Measurements from ENCODE around the gene SMARCD3. TPM values are rescaled to one million over a fixed set of nuclear protein-coding genes. Genes with fewer than 3 reads are reported as not detected.
A peak's percentile ranks its signal among the peaks of the same experiment; 100 is the strongest.

Gene SMARCD3
- total RNA-seq: 100 to 1,000 TPM in 5 of 10 donors, 10 to 100 TPM in 5; 78.0 to 119 (median 97.6) TPM
- 100 to 1,000 TPM in 1 of 2 donors, 10 to 100 TPM in 1; 77.7 to 175 TPM for polyA plus RNA-seq
- long read RNA-seq, donor 1, transcript SMARCD3-203 (14 exons, 2,018 nt): minor isoform, 15 of 108 reads
- long read RNA-seq, donor 1, transcript SMARCD3-201 (13 exons, 1,993 nt): major isoform, 63 of 108 reads
- long read RNA-seq, donor 1, partial matches to known transcripts: 15 of 108 reads
- long read RNA-seq, donor 1, other reads (novel, unspliced or antisense): 13 of 108 reads
- long read RNA-seq, donor 2, transcript SMARCD3-201 (13 exons, 1,993 nt): major isoform, 84 of 131 reads
- long read RNA-seq, donor 2, partial matches to known transcripts: 20 of 131 reads
- long read RNA-seq, donor 2, other reads (novel, unspliced or antisense): 20 of 131 reads
- long read RNA-seq, donor 3, partial matches to known transcripts: 5 of 11 reads
- long read RNA-seq, donor 3, other reads (novel, unspliced or antisense): 5 of 11 reads

DNA sequence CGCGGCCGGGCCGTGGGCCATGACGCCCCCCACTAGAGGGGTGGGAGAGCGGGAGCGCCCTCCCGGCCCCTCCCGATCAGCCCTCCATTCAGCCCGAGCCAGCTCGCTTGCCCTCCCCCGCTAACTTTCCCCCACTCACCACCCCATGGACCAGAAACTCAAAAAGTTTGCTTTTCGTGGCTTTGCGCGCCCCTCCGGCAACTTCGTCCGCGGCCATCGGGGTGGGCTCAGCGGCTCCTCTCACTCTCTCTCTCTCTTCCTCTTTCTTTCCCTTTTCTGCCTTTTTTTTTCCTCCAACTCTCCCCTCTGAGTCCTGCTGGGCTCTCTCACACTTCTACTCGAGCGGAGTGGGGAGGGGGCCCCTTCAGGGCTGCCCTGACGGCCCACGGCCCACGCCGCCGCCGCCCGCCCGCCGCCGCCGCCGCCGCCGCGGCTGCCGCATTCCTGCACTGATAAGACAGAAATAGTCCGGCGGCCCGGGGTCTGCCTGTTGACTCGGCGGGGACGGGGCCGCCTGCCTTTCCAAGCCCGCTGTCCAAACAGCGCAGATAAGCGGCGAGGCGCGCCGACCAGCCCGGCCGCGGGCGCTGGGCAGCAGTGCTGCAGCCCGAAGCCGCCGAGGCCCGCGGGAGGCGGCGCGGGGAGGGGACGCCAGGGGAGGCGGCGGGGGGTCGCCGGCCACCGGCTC is at the start of gene SMARCD3:
Gene SMARCD3 (minus strand): TSS at position 349 of the 688 bp plus-strand sequence. CDS start 132 bp downstream, at position 217.
- ATAC-seq: peak; percentile 27 to 70 (median 40)
- Histone ChIP-seq H3K27me3 (peaks cover 0 to 82% (median 6%) of the 10 kb centered on the region in 7 donors), H3K9me3 (no peaks in the 10 kb centered on the region), H3K4me3 (peak within 1 kb of the TSS; percentile 63 to 80 (median 74)), H3K4me1 (peaks cover 21 to 91% (median 82%) of the 10 kb centered on the region in 9 donors), H3K36me3 (no peaks in the 10 kb centered on the region), H3K27ac (peak within 1 kb of the TSS; percentile 86 to 99 (median 97))
- intact Hi-C loops (cut with DNase I): loop anchor here in 5 of 10 donors (5.0 to 10.0 kb wide), 3 partner anchors 54 to 124 kb away; partner anchors contain the start of gene ASB10 (in 1 of the 5)
- TF ChIP-seq, protein P1, sequence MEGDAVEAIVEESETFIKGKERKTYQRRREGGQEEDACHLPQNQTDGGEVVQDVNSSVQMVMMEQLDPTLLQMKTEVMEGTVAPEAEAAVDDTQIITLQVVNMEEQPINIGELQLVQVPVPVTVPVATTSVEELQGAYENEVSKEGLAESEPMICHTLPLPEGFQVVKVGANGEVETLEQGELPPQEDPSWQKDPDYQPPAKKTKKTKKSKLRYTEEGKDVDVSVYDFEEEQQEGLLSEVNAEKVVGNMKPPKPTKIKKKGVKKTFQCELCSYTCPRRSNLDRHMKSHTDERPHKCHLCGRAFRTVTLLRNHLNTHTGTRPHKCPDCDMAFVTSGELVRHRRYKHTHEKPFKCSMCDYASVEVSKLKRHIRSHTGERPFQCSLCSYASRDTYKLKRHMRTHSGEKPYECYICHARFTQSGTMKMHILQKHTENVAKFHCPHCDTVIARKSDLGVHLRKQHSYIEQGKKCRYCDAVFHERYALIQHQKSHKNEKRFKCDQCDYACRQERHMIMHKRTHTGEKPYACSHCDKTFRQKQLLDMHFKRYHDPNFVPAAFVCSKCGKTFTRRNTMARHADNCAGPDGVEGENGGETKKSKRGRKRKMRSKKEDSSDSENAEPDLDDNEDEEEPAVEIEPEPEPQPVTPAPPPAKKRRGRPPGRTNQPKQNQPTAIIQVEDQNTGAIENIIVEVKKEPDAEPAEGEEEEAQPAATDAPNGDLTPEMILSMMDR (IDR thresholded peaks at IDR 0.05): no peak
- peak; percentile 78 to 81 for DNase-seq
- 0 to 1% methylated on average over 65 to 71 of the region's 71 CpGs for WGBS, 2 donors

DNA sequence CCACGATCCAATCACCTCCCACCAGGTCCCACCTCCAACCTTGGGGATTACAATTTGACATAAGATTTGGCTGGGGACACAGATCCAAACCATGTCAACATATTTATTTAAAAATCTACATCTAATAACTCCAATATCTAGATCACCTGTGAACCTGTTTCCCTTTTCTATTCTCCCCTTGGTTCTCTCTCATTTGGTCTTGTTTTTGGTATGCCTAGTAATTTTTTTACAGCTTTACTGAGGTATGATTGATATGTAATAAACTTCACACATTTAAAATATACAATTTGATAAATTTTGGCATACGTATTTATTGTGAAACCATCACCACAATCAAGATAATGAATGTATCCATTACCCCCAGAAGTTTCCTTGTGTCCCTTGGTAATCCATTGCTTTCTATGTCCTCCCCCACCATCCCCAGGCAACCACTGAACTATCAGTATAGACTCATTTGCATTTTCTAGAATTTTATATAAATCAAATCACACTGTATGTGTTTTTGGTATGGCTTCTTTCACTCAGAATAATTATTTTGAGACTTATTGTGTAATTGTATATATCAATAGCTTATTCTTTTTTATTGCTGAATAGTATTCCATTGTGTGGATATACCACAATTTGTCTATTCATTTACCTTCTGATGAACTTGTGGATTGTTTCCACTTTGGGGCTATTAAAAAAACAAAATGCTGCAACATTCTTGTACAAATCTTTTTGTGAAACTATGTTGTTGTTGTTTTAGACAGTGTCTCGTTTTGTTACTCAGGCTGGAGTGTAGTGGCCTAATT is 47.9 kb upstream of the SMARCD3 start:
- intact Hi-C loops (cut with DNase I): no loop called here
- no peak overlapping the region for H3K4me3 ChIP-seq
- WGBS, 2 donors: 51 to 52% methylated on average over 3 of the region's 3 CpGs
- peaks cover 0 to 18% (median 6%) of the 10 kb centered on the region in 7 donors for H3K27me3 ChIP-seq
- no peaks in the 10 kb centered on the region for H3K36me3 ChIP-seq
- TF ChIP-seq, protein P1 (IDR thresholded peaks at IDR 0.05): no peak
- peaks cover 0 to 13% (median 0%) of the 10 kb centered on the region in 11 donors for H3K9me3 ChIP-seq
- no peak for ATAC-seq
- DNase-seq: no peak
- H3K27ac ChIP-seq: no peak overlapping the region
- no peaks in the 10 kb centered on the region for H3K4me1 ChIP-seq

DNA sequence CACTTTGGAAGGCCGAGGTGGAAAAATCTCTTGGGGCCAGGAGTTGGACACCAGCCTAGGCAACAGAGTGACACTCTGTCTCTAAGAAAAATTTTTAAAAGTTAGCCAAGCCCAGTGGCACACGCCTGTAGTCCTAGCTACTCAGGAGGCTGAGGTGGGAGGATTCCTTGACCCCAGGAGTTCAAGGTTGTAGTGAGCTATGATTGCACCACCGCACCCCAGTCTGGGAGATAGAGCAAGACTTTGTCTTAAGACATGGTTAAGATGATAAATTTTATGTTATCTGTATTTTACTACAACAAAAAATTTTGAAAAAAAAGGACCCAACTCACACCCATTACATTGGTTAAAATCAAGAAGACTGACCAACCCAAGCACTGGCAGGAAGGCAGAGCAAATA is 44.4 kb upstream of the SMARCD3 start:
- H3K36me3 ChIP-seq: no peaks in the 10 kb centered on the region

More for the DNA sequence above, 44.4 kb upstream of the SMARCD3 start:
- Histone ChIP-seq H3K9me3 (peaks cover 0 to 13% (median 0%) of the 10 kb centered on the region in 11 donors), H3K27ac (no peak overlapping the region), H3K27me3 (peaks cover 0 to 16% (median 6%) of the 10 kb centered on the region in 7 donors), H3K4me1 (no peaks in the 10 kb centered on the region), H3K4me3 (no peak overlapping the region)
- no peak for DNase-seq
- TF ChIP-seq, protein P1 (IDR thresholded peaks at IDR 0.05): no peak
- intact Hi-C loops (cut with DNase I): no loop called here
- whole genome bisulfite sequencing, 2 donors: 60 to 78% methylated on average over 3 of the region's 3 CpGs
- ATAC-seq: no peak

Measured in heart right ventricle (tissue), 16 donors.